LNCAP (cell line): ENCODE measurements around the gene HMCN2.

ENCODE experiments used
- TF ChIP-seq, protein P1 (sequence below): fragments of 450-650 bp; IDR thresholded peaks from 2 replicates; pipeline ENCODE4 v1.5.1; 2017; ENCODE audit warnings: mild to moderate bottlenecking

The HMCN2 gene

GRCh38 chr9:130275156-130275555 lies 9.6 kb downstream of the HMCN2 start:
- TF ChIP-seq, protein P1, sequence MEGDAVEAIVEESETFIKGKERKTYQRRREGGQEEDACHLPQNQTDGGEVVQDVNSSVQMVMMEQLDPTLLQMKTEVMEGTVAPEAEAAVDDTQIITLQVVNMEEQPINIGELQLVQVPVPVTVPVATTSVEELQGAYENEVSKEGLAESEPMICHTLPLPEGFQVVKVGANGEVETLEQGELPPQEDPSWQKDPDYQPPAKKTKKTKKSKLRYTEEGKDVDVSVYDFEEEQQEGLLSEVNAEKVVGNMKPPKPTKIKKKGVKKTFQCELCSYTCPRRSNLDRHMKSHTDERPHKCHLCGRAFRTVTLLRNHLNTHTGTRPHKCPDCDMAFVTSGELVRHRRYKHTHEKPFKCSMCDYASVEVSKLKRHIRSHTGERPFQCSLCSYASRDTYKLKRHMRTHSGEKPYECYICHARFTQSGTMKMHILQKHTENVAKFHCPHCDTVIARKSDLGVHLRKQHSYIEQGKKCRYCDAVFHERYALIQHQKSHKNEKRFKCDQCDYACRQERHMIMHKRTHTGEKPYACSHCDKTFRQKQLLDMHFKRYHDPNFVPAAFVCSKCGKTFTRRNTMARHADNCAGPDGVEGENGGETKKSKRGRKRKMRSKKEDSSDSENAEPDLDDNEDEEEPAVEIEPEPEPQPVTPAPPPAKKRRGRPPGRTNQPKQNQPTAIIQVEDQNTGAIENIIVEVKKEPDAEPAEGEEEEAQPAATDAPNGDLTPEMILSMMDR, result no peak

GRCh38 chr9:130276121-130276520 lies 10.6 kb downstream of the HMCN2 start:
- TF ChIP-seq, protein P1, result no peak

GRCh38 chr9:130276955-130277354 lies 11.4 kb downstream of the HMCN2 start:
- TF ChIP-seq, protein P1, result no peak

DNA sequence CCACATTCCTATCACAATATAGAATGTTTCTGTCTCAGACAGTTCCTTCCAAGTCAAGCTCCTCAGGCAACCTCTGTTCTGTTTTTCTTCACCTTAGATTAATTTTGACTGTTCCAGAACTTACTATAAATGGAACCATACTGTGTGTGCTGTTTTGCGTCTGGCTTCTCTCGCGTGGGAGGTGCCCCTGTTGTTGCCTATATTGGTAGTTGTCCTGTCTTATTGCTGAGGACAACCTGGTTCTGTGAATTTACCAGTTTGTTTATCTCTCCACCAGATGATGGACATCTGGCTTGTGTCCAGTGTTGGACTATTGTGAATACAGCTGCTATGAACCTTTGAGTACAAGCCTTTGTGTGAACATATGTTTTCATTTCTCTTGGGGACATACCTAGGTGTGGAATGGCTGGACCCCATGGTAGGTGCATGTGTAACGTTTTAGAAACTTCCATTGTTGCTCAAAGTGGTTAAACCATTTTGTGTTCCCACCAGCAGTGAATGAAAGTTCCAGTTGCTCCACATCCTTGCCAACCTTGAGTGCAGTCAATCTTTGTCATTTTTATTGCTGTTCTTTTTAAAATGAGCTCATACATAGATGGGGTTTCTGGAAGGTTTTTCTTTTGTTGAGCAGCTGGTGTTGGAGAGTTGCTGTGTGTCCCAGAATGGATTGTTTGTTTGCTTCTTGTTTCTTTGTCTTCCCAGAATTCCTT lies 18.1 kb downstream of the HMCN2 start:
- TF ChIP-seq, protein P1, result no peak

DNA sequence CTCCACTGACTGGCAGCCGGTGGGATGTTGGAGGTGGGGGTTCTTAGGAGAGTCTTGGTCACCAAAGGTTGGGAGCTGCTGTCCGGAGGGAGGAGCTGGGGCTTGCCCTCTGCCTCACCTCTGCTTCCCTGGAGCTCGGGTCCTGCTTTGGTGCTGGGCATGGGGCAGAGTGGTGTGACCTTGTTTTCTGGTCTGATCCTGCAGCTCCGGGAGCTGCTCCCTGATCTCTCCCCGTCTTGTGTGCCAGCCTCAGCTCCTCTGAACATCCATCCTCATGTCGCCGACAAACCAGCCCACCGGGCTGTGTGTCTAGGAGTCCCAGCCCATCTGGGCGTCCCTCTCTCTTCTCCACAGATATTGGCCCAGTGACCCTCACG lies 18.7 kb downstream of the HMCN2 start:
- TF ChIP-seq, protein P1, result no peak

DNA sequence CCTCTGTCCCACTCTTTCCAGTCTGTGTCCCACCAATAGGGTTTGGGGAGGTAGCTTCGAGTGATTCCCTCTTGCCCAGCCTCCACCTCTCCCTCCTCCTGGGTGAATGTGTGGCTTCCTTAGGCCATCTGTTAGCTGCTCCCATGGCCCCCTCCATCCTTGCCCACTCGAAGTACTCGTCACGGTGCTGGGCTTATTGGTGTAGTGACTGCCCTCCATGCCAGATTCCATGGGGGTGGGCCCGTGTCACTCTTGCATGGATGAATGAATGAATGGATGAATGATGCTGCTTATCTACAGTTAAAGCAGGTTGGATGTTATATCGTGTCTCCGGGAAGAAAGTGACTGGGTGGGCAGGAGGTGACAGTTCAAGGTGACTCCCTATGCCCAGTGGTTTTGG lies 19.1 kb downstream of the HMCN2 start:
- TF ChIP-seq, protein P1, result no peak

DNA sequence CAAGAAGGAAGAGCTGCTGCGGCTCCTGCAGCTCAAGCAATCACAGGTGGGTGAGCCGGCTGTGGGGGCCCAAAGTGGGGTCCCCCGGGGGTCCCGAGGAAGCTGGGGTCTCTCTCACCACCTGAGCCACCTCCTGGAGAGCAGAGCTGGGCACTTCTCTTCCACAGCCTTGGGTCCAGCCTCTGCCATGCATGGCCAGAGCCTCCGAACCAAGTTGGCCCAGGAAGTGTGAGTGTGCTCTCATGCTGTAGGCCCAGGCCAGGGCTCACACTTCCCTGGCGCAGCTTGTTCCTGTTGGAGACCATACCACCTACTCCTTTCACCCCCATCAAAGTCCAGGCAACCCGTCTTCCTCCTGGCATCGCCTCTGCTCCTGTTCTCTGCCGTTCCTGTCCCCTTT lies 19.7 kb downstream of the HMCN2 start:
- TF ChIP-seq, protein P1, result no peak
